ENCODE data around the gene G3BP1. TPM values are rescaled to one million over a fixed set of nuclear protein-coding genes. Genes with fewer than 3 reads are reported as not detected.

Gene G3BP1
- total RNA-seq, 4 donors from 2014 or later: 65.7 to 117 (median 91.0) TPM

DNA sequence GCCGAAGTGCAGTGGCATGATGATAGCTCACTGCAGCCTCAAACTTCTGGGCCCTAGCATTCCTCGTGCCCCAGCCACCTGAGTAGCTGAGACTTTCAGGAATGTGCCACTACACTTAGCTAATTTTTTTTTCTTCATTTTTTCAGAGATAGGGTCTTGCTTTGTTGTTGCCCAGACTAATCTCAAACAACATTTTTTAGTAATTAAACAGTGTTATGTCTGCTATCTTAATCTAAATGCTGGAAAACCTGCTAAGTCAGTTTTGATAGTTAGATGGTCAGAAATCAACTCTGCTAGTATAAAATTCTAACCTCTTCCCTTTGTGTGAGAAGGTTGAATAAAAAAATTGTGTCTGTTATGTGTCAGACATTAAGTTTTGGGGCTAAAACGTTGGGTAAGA is 12.4 kb downstream of the G3BP1 start:
- TF ChIP-seq, protein P1, sequence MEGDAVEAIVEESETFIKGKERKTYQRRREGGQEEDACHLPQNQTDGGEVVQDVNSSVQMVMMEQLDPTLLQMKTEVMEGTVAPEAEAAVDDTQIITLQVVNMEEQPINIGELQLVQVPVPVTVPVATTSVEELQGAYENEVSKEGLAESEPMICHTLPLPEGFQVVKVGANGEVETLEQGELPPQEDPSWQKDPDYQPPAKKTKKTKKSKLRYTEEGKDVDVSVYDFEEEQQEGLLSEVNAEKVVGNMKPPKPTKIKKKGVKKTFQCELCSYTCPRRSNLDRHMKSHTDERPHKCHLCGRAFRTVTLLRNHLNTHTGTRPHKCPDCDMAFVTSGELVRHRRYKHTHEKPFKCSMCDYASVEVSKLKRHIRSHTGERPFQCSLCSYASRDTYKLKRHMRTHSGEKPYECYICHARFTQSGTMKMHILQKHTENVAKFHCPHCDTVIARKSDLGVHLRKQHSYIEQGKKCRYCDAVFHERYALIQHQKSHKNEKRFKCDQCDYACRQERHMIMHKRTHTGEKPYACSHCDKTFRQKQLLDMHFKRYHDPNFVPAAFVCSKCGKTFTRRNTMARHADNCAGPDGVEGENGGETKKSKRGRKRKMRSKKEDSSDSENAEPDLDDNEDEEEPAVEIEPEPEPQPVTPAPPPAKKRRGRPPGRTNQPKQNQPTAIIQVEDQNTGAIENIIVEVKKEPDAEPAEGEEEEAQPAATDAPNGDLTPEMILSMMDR (IDR thresholded peaks at IDR 0.05; ENCODE audit: low read depth): no peak

DNA sequence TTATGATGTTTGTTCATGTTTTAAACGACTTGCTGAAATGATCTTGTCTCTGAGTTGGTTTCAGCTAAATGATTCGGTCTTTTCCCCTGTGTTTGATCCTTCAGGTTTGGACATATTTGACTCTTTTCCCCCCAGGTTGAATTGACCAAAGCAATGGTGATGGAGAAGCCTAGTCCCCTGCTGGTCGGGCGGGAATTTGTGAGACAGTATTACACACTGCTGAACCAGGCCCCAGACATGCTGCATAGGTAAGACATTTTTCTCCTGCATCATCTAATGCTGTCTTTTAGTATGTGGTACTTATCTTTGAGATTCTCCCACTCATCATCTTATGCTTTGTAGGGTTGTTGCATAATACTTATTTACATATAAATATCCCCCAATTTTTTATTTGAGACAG is 14.7 kb downstream of the G3BP1 start:
- TF ChIP-seq, protein P1 (IDR thresholded peaks at IDR 0.05; ENCODE audit: low read depth): no peak

DNA sequence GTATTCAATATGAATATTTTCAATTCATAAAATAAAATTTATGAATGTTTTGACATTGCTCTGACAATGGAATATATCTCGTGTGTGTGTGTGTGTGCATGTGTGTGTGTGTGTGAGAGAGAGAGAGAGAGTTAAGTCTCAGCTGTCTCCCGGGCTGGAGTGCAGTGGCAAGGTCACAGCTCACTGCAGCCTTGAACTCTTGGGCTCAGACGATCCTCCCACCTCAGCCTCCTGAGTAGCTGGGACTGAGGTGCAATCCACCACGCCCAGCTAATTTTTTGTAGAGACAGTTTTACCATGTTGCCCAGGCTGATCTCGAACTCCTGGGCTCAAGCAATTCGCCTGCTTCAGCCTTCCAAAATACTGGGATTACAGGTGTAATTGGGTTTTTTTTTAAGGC is 16.1 kb downstream of the G3BP1 start:
- TF ChIP-seq, protein P1 (IDR thresholded peaks at IDR 0.05; ENCODE audit: low read depth): no peak

DNA sequence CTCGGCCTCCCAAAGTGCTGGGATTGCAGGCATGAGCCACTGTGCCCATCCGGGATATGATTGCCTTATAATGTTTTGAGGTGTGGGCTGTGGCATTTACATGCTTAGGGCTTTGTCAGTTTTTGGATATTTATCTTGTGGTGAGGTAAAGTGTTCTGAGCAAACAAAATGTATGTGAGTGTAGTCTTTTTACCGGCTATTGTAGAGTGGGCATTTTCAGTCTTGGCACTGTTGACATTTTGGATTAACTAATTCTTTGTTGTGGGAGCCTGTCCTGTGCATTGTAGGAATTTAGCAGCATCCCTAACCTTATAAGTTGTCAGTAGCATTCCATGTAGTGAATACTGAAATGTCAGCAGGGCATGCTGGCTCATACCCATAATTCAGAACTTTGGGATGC is 21.6 kb downstream of the G3BP1 start:
- TF ChIP-seq, protein P1 (IDR thresholded peaks at IDR 0.05; ENCODE audit: low read depth): no peak

DNA sequence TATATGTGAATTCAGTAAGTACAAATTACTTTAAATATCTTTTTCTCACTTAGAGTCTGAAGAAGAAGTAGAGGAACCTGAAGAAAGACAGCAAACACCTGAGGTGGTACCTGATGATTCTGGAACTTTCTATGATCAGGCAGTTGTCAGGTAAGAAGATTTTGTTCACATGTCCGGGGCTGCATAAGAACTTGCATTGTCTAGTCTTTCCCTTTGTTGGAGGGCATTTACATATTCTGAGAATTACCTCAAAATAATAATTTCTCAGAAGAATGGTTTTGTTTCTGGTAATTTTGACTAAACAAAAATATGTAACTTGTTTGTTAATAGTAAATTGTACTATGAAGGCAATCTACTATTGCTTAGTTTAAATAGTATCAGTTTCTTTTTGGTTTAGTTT is 23.7 kb downstream of the G3BP1 start:
- TF ChIP-seq, protein P1 (IDR thresholded peaks at IDR 0.05; ENCODE audit: low read depth): no peak

DNA sequence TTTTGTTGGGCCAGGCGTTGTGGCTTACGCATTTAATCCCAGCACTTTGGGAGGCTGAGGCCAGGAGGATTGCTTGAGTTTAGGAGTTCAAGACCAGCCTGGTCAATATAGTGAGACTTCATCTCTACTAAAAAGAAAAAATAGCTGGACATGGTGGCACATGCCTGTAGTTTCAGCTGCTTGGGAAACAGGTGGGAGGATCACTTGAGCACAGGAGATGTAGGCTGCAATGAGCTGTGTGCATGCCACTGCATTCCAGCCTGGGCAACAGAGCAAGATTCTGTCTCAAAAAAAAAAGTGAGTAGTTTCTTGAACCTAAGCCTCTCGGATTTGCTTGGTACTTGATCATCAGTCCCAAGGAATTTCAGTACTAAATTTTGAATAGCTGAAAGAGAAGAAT is 26.9 kb downstream of the G3BP1 start:
- TF ChIP-seq, protein P1 (IDR thresholded peaks at IDR 0.05; ENCODE audit: low read depth): no peak

DNA sequence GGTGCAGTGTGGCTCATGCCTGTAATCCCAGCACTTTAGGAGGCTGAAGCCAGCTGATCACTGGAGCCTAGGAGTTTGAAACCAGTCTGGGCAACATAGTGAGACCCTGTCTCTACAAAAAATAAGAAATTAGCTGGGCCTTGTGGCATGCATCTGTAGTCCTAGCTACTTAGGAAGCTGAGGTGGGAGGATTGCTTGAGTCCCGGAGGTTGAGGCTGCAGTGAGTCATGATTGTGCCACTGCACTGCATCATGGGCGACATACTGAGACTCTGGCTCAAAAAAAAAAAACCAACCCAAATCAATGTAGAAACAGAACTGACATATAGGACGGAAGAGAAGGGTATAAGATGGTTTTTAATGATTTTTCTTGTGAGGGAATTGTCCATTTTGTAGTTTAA is 27.7 kb downstream of the G3BP1 start:
- TF ChIP-seq, protein P1 (IDR thresholded peaks at IDR 0.05; ENCODE audit: low read depth): no peak

All from subcutaneous adipose tissue (tissue), 4 donors.